CD4-positive, alpha-beta T cell (primary cell): ENCODE measurements around the gene FUT7. TPM values are rescaled to one million over a fixed set of nuclear protein-coding genes. Genes with fewer than 3 reads are reported as not detected.

ENCODE experiments used
- ATAC-seq: fragments of 200-7000 bp; cut with Tn5 transposase; one replicate; pipeline ENCODE4 v1.10.0; 2022; ENCODE audit warnings: mild to moderate bottlenecking; ENCODE audit not compliant: poor library complexity
- CTCF ChIA-PET: fragments of 350-600 bp; sonication (Branson Sonifier 250); formaldehyde crosslinking; loops from one replicate; lab custom pipeline; 2021; ENCODE audit warnings: antibody characterized with exemption, inconsistent platforms; lab: Charles Lee
- POLR2A ChIA-PET: fragments of 350-600 bp; sonication (Branson Sonifier 250); formaldehyde crosslinking; loops from one replicate; lab custom pipeline; 2021; ENCODE audit warnings: antibody characterized with exemption, inconsistent platforms; lab: Charles Lee
- DNase-seq, 14 experiments: peaks; one replicate each; pipeline ENCODE4 v3.0.0-alpha.2; 2013 to 2020; ENCODE audit warnings: mixed read lengths in 2 of 14
- H3K27ac ChIP-seq, 2 donors: one replicate each; pipeline versions ENCODE4 v1.5.1 to v1.7.0; 2013; ENCODE audit warnings: low read length in 2 of 2, low read depth in 1 of 2, mild to moderate bottlenecking in 1 of 2
- H3K27me3 ChIP-seq, 2 experiments: 1 replicate in 1 of 2; 2 replicates in 1 of 2; pipeline versions ENCODE4 v1.6.1 to v1.7.0; 2013; ENCODE audit warnings: low read length in 2 of 2, control low read depth in 1 of 2, mild to moderate bottlenecking in 1 of 2, moderate library complexity in 1 of 2; ENCODE audit not compliant: insufficient read depth in 2 of 2, control insufficient read depth in 1 of 2
- H3K36me3 ChIP-seq: one replicate; pipeline ENCODE4 v1.6.1; 2013; ENCODE audit warnings: low read length, control low read depth; ENCODE audit not compliant: insufficient read depth
- H3K4me1 ChIP-seq: one replicate; pipeline ENCODE4 v1.6.1; 2013; ENCODE audit warnings: low read length, control low read depth; ENCODE audit not compliant: insufficient read depth
- H3K4me3 ChIP-seq: one replicate; pipeline ENCODE4 v1.5.1; 2013; ENCODE audit warnings: mild to moderate bottlenecking, low read length, moderate library complexity
- H3K9me3 ChIP-seq, 2 experiments: 1 replicate in 1 of 2; 2 replicates in 1 of 2; pipeline versions ENCODE4 v1.6.1 to v1.7.0; 2013; ENCODE audit warnings: low read length in 2 of 2, mild to moderate bottlenecking in 2 of 2, control low read depth in 1 of 2, moderate library complexity in 1 of 2; ENCODE audit not compliant: control insufficient read depth in 1 of 2, insufficient read depth in 1 of 2
- H3K27ac Mint-ChIP-seq: one replicate; pipeline ENCODE4 v1.8.0; 2020; ENCODE audit warnings: mixed read lengths
- H3K27me3 Mint-ChIP-seq: one replicate; pipeline ENCODE4 v1.8.0; 2021; ENCODE audit warnings: mixed read lengths
- H3K36me3 Mint-ChIP-seq: one replicate; pipeline ENCODE4 v1.8.0; 2021; ENCODE audit warnings: low read depth, mixed read lengths
- H3K4me1 Mint-ChIP-seq: one replicate; pipeline ENCODE4 v1.8.0; 2021; ENCODE audit warnings: low read depth, mixed read lengths
- H3K4me3 Mint-ChIP-seq: one replicate; pipeline ENCODE4 v1.8.0; 2020; ENCODE audit warnings: mild to moderate bottlenecking, mixed read lengths
- H3K9me3 Mint-ChIP-seq: one replicate; pipeline ENCODE4 v1.8.0; 2020; ENCODE audit warnings: mixed read lengths
- intact Hi-C, 2 experiments: fragments of 100-400 bp; cut with DNase I in 1 of 2; cut with micrococcal nuclease in 1 of 2; formaldehyde crosslinking; loops; one replicate each; pipeline versions ENCODE4 v1.15.1 to v1.9.0; 2023 to 2025; cut with DNase I, micrococcal nuclease
- total RNA-seq, 174 experiments: library from RNA in 2 of 174; stranded (reverse) in 2 of 174; gene quantifications; one replicate each; pipeline ENCODE4 v1.2.3 and lab custom pipeline; 2021 to 2026
- TF ChIP-seq, protein P1 (sequence below): fragments of 200-600 bp; IDR thresholded peaks from one replicate; pipeline ENCODE4 v1.8.0; 2022; ENCODE audit warnings: antibody characterized with exemption, mild to moderate bottlenecking

FUT7 gene
- total RNA-seq, 2 experiments from 2014 or later, result 1.7 to 1.8 TPM

DNA sequence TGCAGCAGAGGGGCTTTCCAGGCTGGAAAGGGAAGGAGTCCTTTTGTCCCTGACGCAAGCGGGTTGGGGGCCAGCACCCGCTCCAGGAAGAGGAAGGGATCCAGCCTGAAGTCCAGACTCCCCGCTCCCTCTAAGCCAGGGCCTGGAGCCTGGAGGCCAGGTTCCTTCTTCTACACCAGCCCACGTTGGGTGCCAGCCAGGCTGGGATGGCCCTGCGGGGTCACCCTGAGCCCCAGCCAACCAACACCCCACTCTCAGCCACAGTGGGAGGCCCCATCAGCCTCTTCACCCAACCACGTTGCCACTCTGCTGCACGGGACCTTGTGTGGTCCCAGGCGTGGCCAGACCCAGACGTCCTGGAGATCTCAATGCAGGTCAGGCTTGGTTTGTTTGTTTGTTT lies 970 bp upstream of the FUT7 start:
- H3K27me3 Mint-ChIP-seq, result no peaks in the 10 kb centered on the region
- POLR2A ChIA-PET, result interaction anchor here (1.6 kb wide), 1 partner anchor 54 kb away, joined by 7 read pairs; the partner anchor contains the start of gene MAN1B1
- peak overlapping the region in 1 of 2 donors; percentile 22 for H3K27ac ChIP-seq

DNA sequence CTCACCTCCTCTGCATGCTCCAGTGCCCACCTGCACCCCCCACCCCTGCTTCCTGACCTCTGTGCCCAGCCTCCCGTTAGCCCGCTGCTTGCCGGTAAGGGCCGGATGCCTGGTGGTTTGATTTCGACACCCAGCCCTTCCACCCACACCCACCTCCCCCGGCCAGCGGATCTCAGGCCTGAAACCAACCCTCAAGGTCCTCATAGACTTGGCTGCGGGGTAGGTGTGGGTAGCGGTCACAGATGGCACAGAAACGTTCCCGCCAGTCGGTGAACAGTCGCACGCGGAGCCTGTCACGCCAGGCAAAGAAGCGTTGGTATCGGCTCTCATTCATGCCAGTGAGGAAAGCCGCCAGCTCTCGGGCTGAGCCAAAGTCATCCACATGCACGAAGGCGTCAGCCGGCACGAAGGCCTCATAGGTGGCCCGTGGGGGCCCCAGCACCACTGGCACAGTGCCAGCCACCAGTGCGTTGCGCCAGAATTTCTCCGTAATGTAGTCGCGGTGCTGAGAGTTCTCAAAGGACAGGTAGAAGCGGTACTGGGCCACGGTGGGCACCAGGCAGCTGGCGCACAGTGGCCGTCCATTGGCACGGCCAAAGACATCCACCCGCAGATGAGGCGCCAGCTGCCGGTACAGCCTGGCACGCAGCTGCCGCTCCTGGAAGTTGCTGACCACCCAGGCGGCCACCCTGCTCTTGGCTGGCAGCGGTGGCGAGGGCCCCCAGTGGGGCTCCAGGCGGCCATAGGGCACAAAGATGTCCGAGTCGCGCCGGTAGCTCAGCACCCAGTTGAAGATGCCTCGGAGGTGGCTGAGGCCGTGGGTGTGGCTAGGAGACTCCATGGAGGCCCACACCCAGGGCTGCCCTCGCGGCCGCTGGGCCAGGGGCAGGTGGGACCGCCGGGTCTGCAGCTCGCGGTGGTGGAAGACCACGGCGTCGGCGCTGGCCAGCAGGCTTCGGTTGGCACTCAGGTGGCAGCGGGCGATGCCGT lies 1.1 kb downstream of the FUT7 start:
- ChIA-PET CTCF (interaction anchor here (1.3 to 3.0 kb wide), 3 partner anchors 16 to 83 kb away, joined by 3 to 23 read pairs (median 6); partner anchors contain the start of genes NPDC1 and PAXX), POLR2A (interaction anchor here (1.6 kb wide), 1 partner anchor 56 kb away, joined by 7 read pairs; the partner anchor contains the start of gene MAN1B1)
- H3K9me3 ChIP-seq, result no peaks in the 10 kb centered on the region
- peak overlapping the region; percentile 68 for H3K4me3 ChIP-seq
- DNase-seq (peak in 6 of 14 experiments; percentile 29 to 76 (median 54)), ATAC-seq (no peak)
- no peaks in the 10 kb centered on the region for H3K36me3 ChIP-seq
- TF ChIP-seq, protein P1, sequence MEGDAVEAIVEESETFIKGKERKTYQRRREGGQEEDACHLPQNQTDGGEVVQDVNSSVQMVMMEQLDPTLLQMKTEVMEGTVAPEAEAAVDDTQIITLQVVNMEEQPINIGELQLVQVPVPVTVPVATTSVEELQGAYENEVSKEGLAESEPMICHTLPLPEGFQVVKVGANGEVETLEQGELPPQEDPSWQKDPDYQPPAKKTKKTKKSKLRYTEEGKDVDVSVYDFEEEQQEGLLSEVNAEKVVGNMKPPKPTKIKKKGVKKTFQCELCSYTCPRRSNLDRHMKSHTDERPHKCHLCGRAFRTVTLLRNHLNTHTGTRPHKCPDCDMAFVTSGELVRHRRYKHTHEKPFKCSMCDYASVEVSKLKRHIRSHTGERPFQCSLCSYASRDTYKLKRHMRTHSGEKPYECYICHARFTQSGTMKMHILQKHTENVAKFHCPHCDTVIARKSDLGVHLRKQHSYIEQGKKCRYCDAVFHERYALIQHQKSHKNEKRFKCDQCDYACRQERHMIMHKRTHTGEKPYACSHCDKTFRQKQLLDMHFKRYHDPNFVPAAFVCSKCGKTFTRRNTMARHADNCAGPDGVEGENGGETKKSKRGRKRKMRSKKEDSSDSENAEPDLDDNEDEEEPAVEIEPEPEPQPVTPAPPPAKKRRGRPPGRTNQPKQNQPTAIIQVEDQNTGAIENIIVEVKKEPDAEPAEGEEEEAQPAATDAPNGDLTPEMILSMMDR, result no peak
- peak overlapping the region; percentile 13 to 55 for H3K27ac ChIP-seq
- Mint-ChIP-seq H3K4me3 (peak overlapping the region; percentile 86), H3K36me3 (no peaks in the 10 kb centered on the region), H3K27me3 (no peaks in the 10 kb centered on the region), H3K27ac (peak overlapping the region; percentile 59), H3K9me3 (no peaks in the 10 kb centered on the region), H3K4me1 (peaks cover 55% of the 10 kb centered on the region)
- intact Hi-C loops, result no loop called here
- H3K4me1 ChIP-seq, result peaks cover 87% of the 10 kb centered on the region
- no peaks in the 10 kb centered on the region for H3K27me3 ChIP-seq

More for the DNA sequence above, 970 bp upstream of the FUT7 start:
- peaks cover 47% of the 10 kb centered on the region for H3K4me1 Mint-ChIP-seq
- peak overlapping the region; percentile 68 for H3K4me3 ChIP-seq
- no peaks in the 10 kb centered on the region for H3K36me3 Mint-ChIP-seq
- intact Hi-C loops, result no loop called here
- H3K36me3 ChIP-seq, result no peaks in the 10 kb centered on the region
- peak overlapping the region; percentile 20 for H3K4me3 Mint-ChIP-seq
- DNase-seq (peak in 3 of 14 experiments; percentile 47 to 71 (median 63)), ATAC-seq (no peak)
- no peaks in the 10 kb centered on the region for H3K9me3 Mint-ChIP-seq
- H3K9me3 ChIP-seq, result no peaks in the 10 kb centered on the region
- TF ChIP-seq, protein P1, result no peak
- H3K27me3 ChIP-seq, result no peaks in the 10 kb centered on the region
- peaks cover 68% of the 10 kb centered on the region for H3K4me1 ChIP-seq
- peak overlapping the region; percentile 33 for H3K27ac Mint-ChIP-seq
- CTCF ChIA-PET, result interaction anchor here (1.0 to 1.5 kb wide), 3 partner anchors 14 to 191 kb away, joined by 3 to 4 read pairs (median 3); partner anchors contain the start of gene AJM1

DNA sequence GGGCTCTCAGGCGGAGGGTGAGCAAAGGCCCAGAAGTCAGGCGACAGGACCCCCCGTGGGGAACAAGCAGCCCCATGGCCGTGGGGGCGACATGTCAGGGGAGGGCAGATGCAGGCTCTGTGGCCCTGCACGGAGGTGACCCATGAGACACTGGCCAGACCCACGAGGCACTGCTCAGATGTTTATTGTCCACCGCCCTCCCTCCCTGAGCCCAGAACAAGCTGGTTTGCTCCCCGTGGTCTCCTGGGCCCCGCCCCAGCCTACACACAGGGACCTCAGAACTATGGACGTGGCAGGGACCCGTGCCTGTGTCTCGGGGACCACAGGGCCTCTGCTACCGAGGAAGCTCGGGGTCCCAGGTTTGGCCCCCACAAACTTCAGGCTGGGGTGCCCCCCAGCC lies 1.9 kb downstream of the FUT7 start:
- peaks cover 86% of the 10 kb centered on the region for H3K4me1 ChIP-seq
- peak overlapping the region in 1 of 2 donors; percentile 41 for H3K27ac ChIP-seq
- no peaks in the 10 kb centered on the region for H3K9me3 ChIP-seq
- Mint-ChIP-seq H3K36me3 (no peaks in the 10 kb centered on the region), H3K27me3 (no peaks in the 10 kb centered on the region), H3K4me3 (peak overlapping the region; percentile 90), H3K4me1 (peaks cover 51% of the 10 kb centered on the region), H3K9me3 (no peaks in the 10 kb centered on the region), H3K27ac (no peak overlapping the region)
- DNase-seq, result no peak
- H3K4me3 ChIP-seq, result peak overlapping the region; percentile 68
- no peaks in the 10 kb centered on the region for H3K27me3 ChIP-seq
- intact Hi-C loops, result no loop called here
- no peak for ATAC-seq
- POLR2A ChIA-PET, result interaction anchor here (0.6 to 2.4 kb wide), 5 partner anchors 38 to 302 kb away, joined by 3 to 11 read pairs (median 6); partner anchors contain the start of genes MAN1B1, PAXX and TRAF2
- CTCF ChIA-PET, result interaction anchor here (0.5 to 3.0 kb wide), 20 partner anchors 9 to 272 kb away, joined by 3 to 23 read pairs (median 5); partner anchors contain the start of genes AJM1, CLIC3, FBXW5 and LCN8
- no peaks in the 10 kb centered on the region for H3K36me3 ChIP-seq
- TF ChIP-seq, protein P1, result no peak
